Measurements from ENCODE around the gene NDUFB1. TPM values are rescaled to one million over a fixed set of nuclear protein-coding genes. Genes with fewer than 3 reads are reported as not detected.

Gene NDUFB1
- total RNA-seq, 1 experiment from 2014 or later = 248 TPM

GRCh38 chr14:92143309-92143708 lies 21.8 kb upstream of the NDUFB1 start:
- Histone ChIP-seq H3K4me3 (ENCODE audit: low read length) (no peak overlapping the region), H3K36me3 (ENCODE audit: low read depth, low read length) (peaks cover 48% of the 10 kb centered on the region), H3K27ac (ENCODE audit: low read length) (no peak overlapping the region), H3F3A (ENCODE audit: low read length, unreplicated experiment) (no peaks in the 10 kb centered on the region), H3K9ac (ENCODE audit: low read length) (no peak overlapping the region), H3K79me2 (ENCODE audit: low read length) (no peaks in the 10 kb centered on the region), H3K9me2 (replicated peaks; ENCODE audit: low read length) (no peaks in the 10 kb centered on the region), H2AFZ (ENCODE audit: low read length) (no peak overlapping the region), H3K4me2 (ENCODE audit: low read length) (no peak overlapping the region), H3K27me3 (ENCODE audit: low read length) (no peaks in the 10 kb centered on the region), H4K20me1 (ENCODE audit: low read length) (no peaks in the 10 kb centered on the region), H3K9me3 (ENCODE audit: low read length) (no peaks in the 10 kb centered on the region), H3K4me1 (ENCODE audit: insufficient read depth, low read length) (no peaks in the 10 kb centered on the region)
- BruUV-seq (replicated peaks) = no TSS peak
- intact Hi-C loops (cut with micrococcal nuclease) = no loop called here
- DNase-seq = no peak
- TF ChIP-seq EZH2phosphoT487 (IDR thresholded peaks at IDR 0.05; ENCODE audit: borderline replicate concordance, low read length) (no peak), EZH2 (IDR thresholded peaks at IDR 0.05; ENCODE audit: low read length, unreplicated experiment) (no peak), CTCF (conservative IDR thresholded peaks at IDR 0.05; ENCODE audit: low read depth, low read length) (no peak)
- ATAC-seq = no peak
- POLR2A ChIA-PET (ENCODE audit: unreplicated experiment) = no interaction called here
- CTCF ChIA-PET = no interaction called here

- Histone ChIP-seq H2AFZ (ENCODE audit: low read length) (no peak overlapping the region), H3K9me2 (replicated peaks; ENCODE audit: low read length) (no peaks in the 10 kb centered on the region), H3K9ac (ENCODE audit: low read length) (no peak overlapping the region), H3K36me3 (ENCODE audit: low read depth, low read length) (peaks cover 46% of the 10 kb centered on the region), H3K27me3 (ENCODE audit: low read length) (no peaks in the 10 kb centered on the region), H3F3A (ENCODE audit: low read length, unreplicated experiment) (no peaks in the 10 kb centered on the region), H3K4me2 (ENCODE audit: low read length) (no peak overlapping the region), H3K79me2 (ENCODE audit: low read length) (no peaks in the 10 kb centered on the region), H4K20me1 (ENCODE audit: low read length) (no peaks in the 10 kb centered on the region), H3K4me3 (ENCODE audit: low read length) (no peak overlapping the region), H3K27ac (ENCODE audit: low read length) (no peak overlapping the region), H3K9me3 (ENCODE audit: low read length) (no peaks in the 10 kb centered on the region), H3K4me1 (ENCODE audit: insufficient read depth, low read length) (no peaks in the 10 kb centered on the region)
- ATAC-seq (no peak; the same call in 1 of the 2 replicates), DNase-seq (peak; percentile 43)
- intact Hi-C loops (cut with micrococcal nuclease) = loop anchor here (5.0 kb wide), 3 partner anchors 322 to 547 kb away; no protein-coding TSS in a partner anchor
- ChIA-PET POLR2A (ENCODE audit: unreplicated experiment) (no interaction called here), CTCF (interaction anchor here (0.6 kb wide), 1 partner anchor 489 kb away, joined by 3 read pairs; no protein-coding TSS in a partner anchor)
- TF ChIP-seq CTCF (conservative IDR thresholded peaks at IDR 0.05; ENCODE audit: low read depth, low read length) = peak; percentile 77
- no peak for TF ChIP-seq EZH2 (IDR thresholded peaks at IDR 0.05; ENCODE audit: low read length, unreplicated experiment)
- TF ChIP-seq EZH2phosphoT487 (IDR thresholded peaks at IDR 0.05; ENCODE audit: borderline replicate concordance, low read length) = no peak
- no TSS peak for BruUV-seq (replicated peaks)
Observed at GRCh38 chr14:92135269-92135668, 13.8 kb upstream of the NDUFB1 start.

GRCh38 chr14:92134456-92134855 lies 12.9 kb upstream of the NDUFB1 start:
- H3K36me3 ChIP-seq (ENCODE audit: low read depth, low read length) = peaks cover 47% of the 10 kb centered on the region
- H3K27ac ChIP-seq (ENCODE audit: low read length) = no peak overlapping the region
- H3K9me2 ChIP-seq (replicated peaks; ENCODE audit: low read length) = no peaks in the 10 kb centered on the region
- H3F3A ChIP-seq (ENCODE audit: low read length, unreplicated experiment) = no peaks in the 10 kb centered on the region
- TF ChIP-seq EZH2phosphoT487 (IDR thresholded peaks at IDR 0.05; ENCODE audit: borderline replicate concordance, low read length) (no peak), CTCF (conservative IDR thresholded peaks at IDR 0.05; ENCODE audit: low read depth, low read length) (no peak), EZH2 (IDR thresholded peaks at IDR 0.05; ENCODE audit: low read length, unreplicated experiment) (no peak)
- H3K4me3 ChIP-seq (ENCODE audit: low read length) = no peak overlapping the region
- ChIA-PET CTCF (no interaction called here), POLR2A (ENCODE audit: unreplicated experiment) (interaction anchor here (0.6 kb wide), 1 partner anchor 614 kb away, joined by 3 read pairs; the partner anchor contains the start of gene LGMN)
- no peaks in the 10 kb centered on the region for H4K20me1 ChIP-seq (ENCODE audit: low read length)
- no peak overlapping the region for H3K9ac ChIP-seq (ENCODE audit: low read length)
- no peaks in the 10 kb centered on the region for H3K27me3 ChIP-seq (ENCODE audit: low read length)
- H3K4me2 ChIP-seq (ENCODE audit: low read length) = no peak overlapping the region
- DNase-seq = no peak
- no TSS peak for BruUV-seq (replicated peaks)
- no peak for ATAC-seq
- no peak overlapping the region for H2AFZ ChIP-seq (ENCODE audit: low read length)
- no peaks in the 10 kb centered on the region for H3K79me2 ChIP-seq (ENCODE audit: low read length)
- no peaks in the 10 kb centered on the region for H3K4me1 ChIP-seq (ENCODE audit: insufficient read depth, low read length)
- no peaks in the 10 kb centered on the region for H3K9me3 ChIP-seq (ENCODE audit: low read length)
- intact Hi-C loops (cut with micrococcal nuclease) = no loop called here
